Pancreas (tissue), 10 donors: ENCODE data around the gene EXOC6. TPM values are rescaled to one million over a fixed set of nuclear protein-coding genes. Genes with fewer than 3 reads are reported as not detected.

Experiments
- ATAC-seq, 4 donors: fragments of 200-7000 bp; cut with Tn5 transposase; one replicate each; pipeline versions ENCODE4 v1.8.0 to v1.9.1; 2020; ENCODE audit warnings: mild to moderate bottlenecking in 4 of 4, moderate library complexity in 4 of 4
- DNase-seq, 6 donors: peaks; one replicate each; pipeline ENCODE4 v3.0.0-alpha.2; 2020
- FAIRE-seq: peaks from 2 replicates; lab custom pipeline; 2012; peaks lifted over from hg19 to GRCh38; lab: Jason Lieb, UNC
- H3K27ac ChIP-seq, 4 donors: fragments of 200-600 bp; sonication (generic); 1 replicate in 3 of 4; 2 replicates in 1 of 4; pipeline versions ENCODE4 v1.5.0 to v1.8.0; 2020
- H3K27me3 ChIP-seq, 4 donors: fragments of 200-600 bp; one replicate each; pipeline ENCODE4 v1.8.0; 2021
- H3K36me3 ChIP-seq, 3 donors: fragments of 200-600 bp; sonication (generic) in 1 of 3; one replicate each; pipeline versions ENCODE4 v1.5.0 to v1.8.0; 2020 to 2021
- H3K4me1 ChIP-seq, 3 donors: fragments of 200-600 bp; one replicate each; pipeline ENCODE4 v1.8.0; 2021
- H3K4me3 ChIP-seq, 4 donors: fragments of 200-600 bp; sonication (generic) in 2 of 4; one replicate each; pipeline versions ENCODE4 v1.5.0 to v1.8.0; 2020 to 2021
- H3K9me3 ChIP-seq, 4 donors: fragments of 200-600 bp; one replicate each; pipeline ENCODE4 v1.8.0; 2021
- WGBS, 2 donors: extraction: QIAGEN DNeasy Blood & Tissue Kit; methylation state at CpG; one replicate each; pipeline ENCODE4 v1.1.7; 2013; 5-methylcytosine and 5-hydroxymethylcytosine counted together
- intact Hi-C, 3 donors: fragments of 100-400 bp; cut with DNase I; formaldehyde crosslinking; loops; one replicate each; pipeline versions ENCODE4 v1.11.1 to v1.14.2; 2022
- polyA plus RNA-seq, 2 donors: library from polyadenylated mRNA; stranded (reverse); fragments of 200-250 nt; gene quantifications; one replicate each; pipeline ENCODE4 v1.2.3, GENCODE V29; 2013
- total RNA-seq, 6 donors: library from RNA; stranded (reverse); fragmentation: NEBNext Ultra II Directional in 4 of 6; extraction: Animal tissue kit (Norgen Biotek cat#: 25700) in 4 of 6; gene quantifications; one replicate each; pipeline versions ENCODE4 v1.2.1 to v1.2.4, GENCODE V29; 2021 to 2023
- TF ChIP-seq, protein P1 (sequence below), 4 donors: fragments of 200-600 bp; sonication (generic) in 3 of 4; IDR thresholded peaks; one replicate each; pipeline versions ENCODE4 v1.5.0 to v1.8.0; 2021; ENCODE audit warnings: antibody characterized with exemption in 4 of 4
- donor health status: healthy with polysubstance abuse.
- donor health status: DM: no; HTN: no; CAD: no; lungs with moderate emphysema.
- donor health status: DM: no; HTN: no; CAD: no.
- donor health status: control.
- donor health status: control.
- donor health status: Bipolar disorder and iron deficiency.
- donor health status: DM: yes; HTN: yes; CAD: no.
- donor health status: DM: no; HTN: no; CAD: no.
- donor health status: DM: no; HTN: no; CAD: no.
- donor health status: DM: yes; HTN: yes; CAD: no.

The EXOC6 gene
- total and polyA plus RNA-seq, 8 donors: 4.2 to 10.3 (median 7.3) TPM

DNA sequence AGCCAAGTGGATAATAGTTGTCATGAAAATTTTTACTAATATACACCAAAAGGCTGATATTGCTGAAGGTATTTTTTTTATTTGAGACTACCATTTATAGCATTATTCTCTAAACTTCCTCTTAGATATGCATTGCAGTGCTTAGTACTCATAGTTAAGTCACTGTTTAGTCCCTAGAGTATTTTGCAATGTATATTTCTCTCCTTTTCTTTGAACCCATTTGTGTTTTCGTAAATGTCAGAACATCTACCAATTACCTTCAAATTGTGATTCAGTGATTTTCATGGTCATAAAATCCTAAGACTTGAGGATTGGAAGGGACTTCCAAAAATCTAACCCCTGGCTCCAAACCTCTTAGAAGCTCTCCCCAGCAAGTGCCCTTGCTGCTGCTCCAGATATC is 190.8 kb downstream of the EXOC6 start:
- intact Hi-C loops: no loop called here
- TF ChIP-seq, protein P1, sequence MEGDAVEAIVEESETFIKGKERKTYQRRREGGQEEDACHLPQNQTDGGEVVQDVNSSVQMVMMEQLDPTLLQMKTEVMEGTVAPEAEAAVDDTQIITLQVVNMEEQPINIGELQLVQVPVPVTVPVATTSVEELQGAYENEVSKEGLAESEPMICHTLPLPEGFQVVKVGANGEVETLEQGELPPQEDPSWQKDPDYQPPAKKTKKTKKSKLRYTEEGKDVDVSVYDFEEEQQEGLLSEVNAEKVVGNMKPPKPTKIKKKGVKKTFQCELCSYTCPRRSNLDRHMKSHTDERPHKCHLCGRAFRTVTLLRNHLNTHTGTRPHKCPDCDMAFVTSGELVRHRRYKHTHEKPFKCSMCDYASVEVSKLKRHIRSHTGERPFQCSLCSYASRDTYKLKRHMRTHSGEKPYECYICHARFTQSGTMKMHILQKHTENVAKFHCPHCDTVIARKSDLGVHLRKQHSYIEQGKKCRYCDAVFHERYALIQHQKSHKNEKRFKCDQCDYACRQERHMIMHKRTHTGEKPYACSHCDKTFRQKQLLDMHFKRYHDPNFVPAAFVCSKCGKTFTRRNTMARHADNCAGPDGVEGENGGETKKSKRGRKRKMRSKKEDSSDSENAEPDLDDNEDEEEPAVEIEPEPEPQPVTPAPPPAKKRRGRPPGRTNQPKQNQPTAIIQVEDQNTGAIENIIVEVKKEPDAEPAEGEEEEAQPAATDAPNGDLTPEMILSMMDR (IDR thresholded peaks at IDR 0.05): no peak

DNA sequence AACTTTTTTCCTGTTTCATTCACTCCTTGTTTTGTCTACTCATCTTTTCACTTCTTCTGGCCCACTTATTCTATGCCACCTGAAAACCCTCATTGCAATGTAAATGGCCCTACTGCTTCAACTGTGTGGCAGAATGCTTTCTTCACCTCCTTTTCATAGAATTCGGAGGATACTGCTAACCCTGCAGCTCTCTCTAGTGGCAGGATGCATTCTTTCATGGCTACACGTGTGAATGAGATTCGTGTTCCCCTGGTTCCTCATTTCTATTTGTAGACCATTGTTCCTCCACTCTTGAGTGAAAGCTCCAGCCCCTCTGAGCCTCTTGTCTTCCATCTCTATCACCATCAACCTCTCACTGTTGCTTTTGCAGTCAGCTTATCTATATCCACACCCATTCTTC is 191.4 kb downstream of the EXOC6 start:
- TF ChIP-seq, protein P1 (IDR thresholded peaks at IDR 0.05): no peak
- 70% methylated on average over 3 of the region's 3 CpGs for WGBS, 2 donors
- H3K4me3 ChIP-seq: no peak overlapping the region
- no peaks in the 10 kb centered on the region for H3K9me3 ChIP-seq
- DNase-seq (no peak), FAIRE-seq (no peak), ATAC-seq (no peak)
- intact Hi-C loops: no loop called here
- H3K4me1 ChIP-seq: no peaks in the 10 kb centered on the region
- H3K36me3 ChIP-seq: no peaks in the 10 kb centered on the region
- no peak overlapping the region for H3K27ac ChIP-seq
- no peaks in the 10 kb centered on the region for H3K27me3 ChIP-seq

More for the DNA sequence above, 190.8 kb downstream of the EXOC6 start:
- 92 to 93% methylated on average over 1 of the region's 1 CpG for WGBS, 2 donors
- FAIRE-seq (no peak), ATAC-seq (no peak), DNase-seq (no peak)
- Histone ChIP-seq H3K36me3 (no peaks in the 10 kb centered on the region), H3K4me1 (no peaks in the 10 kb centered on the region), H3K4me3 (no peak overlapping the region), H3K27me3 (no peaks in the 10 kb centered on the region), H3K9me3 (no peaks in the 10 kb centered on the region), H3K27ac (no peak overlapping the region)

DNA sequence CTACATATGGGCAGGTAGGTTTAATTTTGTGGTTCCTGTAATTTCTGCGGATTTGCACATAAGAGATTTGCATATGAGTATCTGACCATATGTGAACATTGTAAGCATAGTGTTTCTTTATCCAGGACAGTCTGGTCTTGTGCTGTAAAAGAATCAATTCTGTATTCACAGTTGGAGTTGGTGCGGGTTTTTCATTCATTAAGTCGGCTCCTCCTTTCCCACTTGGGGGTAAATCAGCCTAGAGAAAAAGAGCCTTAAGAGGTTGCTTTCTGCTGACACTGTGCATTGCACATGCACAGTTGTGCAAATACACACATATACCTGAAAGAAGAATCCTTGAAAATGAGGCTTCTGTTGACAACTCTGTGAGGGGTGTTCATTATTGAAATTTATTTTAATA is 206.2 kb downstream of the EXOC6 start:
- DNase-seq: no peak
- 94% methylated on average over 3 of the region's 3 CpGs for WGBS, 2 donors
- no peak for FAIRE-seq

DNA sequence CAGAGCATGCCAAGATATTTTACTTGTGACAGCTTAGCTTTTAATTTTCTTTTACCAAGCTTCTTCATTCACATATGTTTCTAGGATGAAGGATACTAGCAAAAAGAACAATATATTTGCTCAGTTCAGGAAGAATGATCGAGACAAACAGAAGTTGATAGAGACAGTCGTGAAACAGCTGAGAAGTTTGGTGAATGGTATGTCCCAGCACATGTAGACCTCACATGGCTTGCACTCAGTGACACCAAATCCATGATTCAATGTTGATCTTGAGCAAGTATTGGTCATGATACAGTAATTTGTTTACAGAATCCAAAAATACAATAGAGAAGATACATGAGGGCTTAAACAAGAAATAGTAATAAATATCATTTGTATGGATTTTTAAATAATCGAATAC is 209.8 kb downstream of the EXOC6 start:
- no peak overlapping the region for H3K27ac ChIP-seq
- TF ChIP-seq, protein P1 (IDR thresholded peaks at IDR 0.05): no peak
- no peak overlapping the region for H3K4me3 ChIP-seq
- FAIRE-seq (no peak), DNase-seq (no peak), ATAC-seq (no peak)
- H3K36me3 ChIP-seq: no peaks in the 10 kb centered on the region
- H3K27me3 ChIP-seq: no peaks in the 10 kb centered on the region
- intact Hi-C loops: no loop called here
- peaks cover 0 to 3% (median 0%) of the 10 kb centered on the region in 3 donors for H3K4me1 ChIP-seq
- 94 to 96% methylated on average over 3 of the region's 3 CpGs for WGBS, 2 donors
- no peaks in the 10 kb centered on the region for H3K9me3 ChIP-seq

More for the DNA sequence above, 206.2 kb downstream of the EXOC6 start:
- TF ChIP-seq, protein P1 (IDR thresholded peaks at IDR 0.05): no peak
- H3K36me3 ChIP-seq: no peaks in the 10 kb centered on the region
- H3K9me3 ChIP-seq: no peaks in the 10 kb centered on the region
- intact Hi-C loops: no loop called here
- H3K27ac ChIP-seq: no peak overlapping the region
- no peak for ATAC-seq
- H3K4me1 ChIP-seq: no peaks in the 10 kb centered on the region
- H3K27me3 ChIP-seq: no peaks in the 10 kb centered on the region
- H3K4me3 ChIP-seq: no peak overlapping the region

GRCh38 chr10:93059975-93060886 is 211.9 kb downstream of the EXOC6 start, which contains the start of gene CYP26C1:
CYP26C1 (plus strand) TSS chr10:93060798; CDS start chr10:93061264, 466 bp downstream.
- FAIRE-seq (no peak), ATAC-seq (no peak), DNase-seq (no peak)
- H3K27ac ChIP-seq: no peak within 1 kb of the TSS
- intact Hi-C loops: no loop called here
- no peak within 1 kb of the TSS for H3K4me3 ChIP-seq
- H3K9me3 ChIP-seq: no peaks in the 10 kb centered on the region
- no peaks in the 10 kb centered on the region for H3K27me3 ChIP-seq
- WGBS, 2 donors: 60 to 64% methylated on average over 67 of the region's 67 CpGs
- no peaks in the 10 kb centered on the region for H3K36me3 ChIP-seq
- TF ChIP-seq, protein P1 (IDR thresholded peaks at IDR 0.05): no peak
- H3K4me1 ChIP-seq: peaks cover 0 to 3% (median 0%) of the 10 kb centered on the region in 3 donors
